ENCODE measurements around the gene TTC17.
A peak's percentile ranks its signal among the peaks of the same experiment; 100 is the strongest.
"Not testable (repeated sequence)": the region's sequence is repeated elsewhere in the genome, so short reads cannot be mapped to it uniquely, and the experiment has no call there.

TTC17 gene

DNA sequence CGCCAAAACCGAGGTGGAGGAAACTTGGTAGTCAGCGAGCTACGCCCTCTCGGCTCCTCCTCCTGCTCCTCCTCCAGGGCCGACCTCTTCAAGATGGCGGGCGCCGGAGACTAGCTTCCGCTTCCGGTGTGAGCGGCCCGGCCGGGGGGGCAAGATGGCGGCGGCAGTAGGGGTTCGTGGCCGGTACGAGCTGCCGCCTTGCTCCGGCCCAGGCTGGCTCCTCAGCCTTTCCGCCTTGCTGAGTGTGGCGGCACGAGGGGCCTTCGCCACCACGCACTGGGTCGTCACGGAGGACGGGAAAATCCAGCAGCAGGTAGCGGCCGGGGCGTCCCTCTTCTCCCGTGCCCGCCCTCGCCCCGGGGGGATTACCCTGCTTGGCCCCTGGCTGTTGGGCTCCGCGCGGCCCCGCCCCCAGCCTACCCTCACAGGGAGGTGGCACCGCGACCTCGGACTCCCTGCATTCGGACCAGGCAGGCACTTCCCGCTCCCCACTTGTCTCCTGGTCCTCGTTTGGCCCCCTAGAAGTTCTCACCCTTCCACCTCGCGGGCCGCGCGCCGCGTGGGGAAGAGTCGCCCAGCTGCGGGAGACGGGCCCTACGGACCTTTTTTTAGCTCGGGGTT, at the start of gene TTC17:
Gene TTC17 (plus strand): TSS at position 120 of the 621 bp plus-strand sequence. CDS start 35 bp downstream, at position 155.
- peak; percentile 87 for FAIRE-seq

GRCh38 chr11:43311791-43312607, 46.7 kb upstream of the TTC17 start, which contains the start of gene API5:
API5 (plus strand) TSS chr11:43311996; CDS start chr11:43312128, 132 bp downstream.
- peak; percentile 94 for FAIRE-seq

GRCh38 chr11:43315966-43316365, 42.8 kb upstream of the TTC17 start:
- FAIRE-seq, result no peak

GRCh38 chr11:43316451-43316850, 42.3 kb upstream of the TTC17 start:
- no peak for FAIRE-seq

DNA sequence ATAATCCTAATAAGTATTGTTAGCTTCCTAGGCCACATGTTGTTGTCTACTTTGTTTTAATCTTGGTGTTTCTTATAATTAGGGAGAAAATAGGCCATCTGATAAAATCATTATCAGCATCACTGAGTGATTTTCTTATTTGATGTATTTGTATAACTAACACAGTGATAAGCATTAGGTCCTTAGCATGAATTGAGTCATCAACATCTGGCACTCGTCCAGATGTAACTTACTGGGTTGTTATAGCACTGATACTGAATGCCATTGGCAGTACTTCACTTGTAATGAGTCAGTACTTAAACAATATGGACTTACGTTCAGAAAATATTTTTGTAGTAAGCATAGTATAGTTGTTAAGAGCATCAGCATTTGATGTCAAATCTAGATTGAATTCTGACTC, 30.7 kb upstream of the TTC17 start:
- no peak for FAIRE-seq

- FAIRE-seq, result no peak
Measured at GRCh38 chr11:43328482-43328881, 30.2 kb upstream of the TTC17 start.

GRCh38 chr11:43341159-43341558, 17.6 kb upstream of the TTC17 start:
- no peak for FAIRE-seq

DNA sequence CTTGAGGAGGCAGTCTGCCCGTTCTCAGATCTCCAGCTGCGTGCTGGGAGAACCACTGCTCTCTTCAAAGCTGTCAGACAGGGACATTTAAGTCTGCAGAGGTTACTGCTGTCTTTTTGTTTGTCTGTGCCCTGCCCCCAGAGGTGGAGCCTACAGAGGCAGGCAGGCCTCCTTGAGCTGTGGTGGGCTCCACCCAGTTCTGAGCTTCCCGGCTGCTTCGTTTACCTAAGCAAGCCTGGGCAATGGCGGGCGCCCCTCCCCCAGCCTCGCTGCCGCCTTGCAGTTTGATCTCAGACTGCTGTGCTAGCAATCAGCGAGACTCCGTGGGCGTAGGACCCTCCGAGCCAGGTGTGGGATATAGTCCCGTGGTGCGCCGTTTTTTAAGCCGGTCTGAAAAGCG, 7.3 kb upstream of the TTC17 start:
- not testable (repeated sequence) for FAIRE-seq

DNA sequence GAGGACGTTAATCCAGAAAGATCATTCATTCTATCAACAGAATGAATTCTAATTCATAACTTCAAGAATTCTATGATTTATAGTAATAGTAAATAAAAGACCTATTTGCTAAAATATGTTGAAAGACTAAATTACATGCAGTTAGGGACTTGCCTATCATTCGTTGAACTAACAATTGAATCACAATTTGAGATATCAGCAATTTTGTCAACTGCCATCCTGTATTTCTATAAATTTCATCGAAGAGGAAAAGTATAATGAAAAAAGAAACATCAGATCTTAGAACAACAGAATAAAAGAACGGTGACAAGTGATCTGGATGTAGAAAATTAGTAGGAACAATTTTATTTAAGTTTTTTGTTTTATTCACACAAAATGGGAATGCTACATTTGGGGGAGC, 4.4 kb upstream of the TTC17 start:
- FAIRE-seq, result peak; percentile 16

GRCh38 chr11:43356336-43356735, 2.4 kb upstream of the TTC17 start:
- FAIRE-seq, result no peak

DNA sequence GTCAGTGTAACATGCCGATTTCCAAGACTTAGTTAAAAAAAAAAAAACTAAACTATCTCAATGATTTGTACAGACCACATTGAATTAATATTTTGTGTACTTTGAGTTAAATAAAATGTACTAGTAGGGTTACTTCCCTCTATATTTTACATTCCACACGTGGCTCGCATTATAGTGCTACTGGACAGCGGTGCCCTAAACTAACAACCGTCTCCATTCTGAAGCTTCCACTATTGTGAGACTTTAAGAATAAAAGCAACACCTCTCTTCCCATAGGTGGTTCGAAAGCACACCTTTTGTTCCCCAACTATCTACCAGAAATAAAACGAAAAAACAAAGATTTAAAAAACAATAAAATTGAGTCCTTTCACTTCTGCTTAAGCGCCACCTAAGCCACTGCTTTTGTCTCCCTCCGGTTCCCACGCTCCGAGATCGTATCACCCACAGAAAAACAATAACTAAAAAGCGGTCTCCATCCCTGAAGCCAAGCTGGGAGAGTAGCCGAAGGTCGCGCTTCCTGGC, 380 bp upstream of the TTC17 start:
- no peak for FAIRE-seq

- no peak for FAIRE-seq
Measured at GRCh38 chr11:43359422-43359818, 700 bp downstream of the TTC17 start.

- FAIRE-seq, result no peak
Measured at GRCh38 chr11:43360361-43361032, 1.8 kb downstream of the TTC17 start.

DNA sequence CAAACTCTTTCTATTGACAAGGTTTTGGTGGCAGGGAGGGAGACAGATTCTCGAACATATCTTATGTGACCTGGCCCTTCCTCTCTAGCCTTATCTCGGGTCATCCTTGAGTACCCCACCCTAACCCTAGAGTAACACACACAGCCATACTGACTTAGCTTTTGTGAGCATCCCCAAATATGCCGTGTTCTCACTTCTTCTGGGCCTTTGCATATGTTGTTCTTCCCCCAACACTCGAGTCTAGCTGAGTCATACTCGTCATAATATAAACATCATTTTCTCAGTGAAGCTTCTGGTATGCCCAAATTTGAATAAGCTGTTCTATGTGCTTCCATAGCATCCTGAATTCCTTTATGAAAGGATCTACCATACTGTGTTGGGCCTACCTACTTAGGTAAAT, 8.0 kb downstream of the TTC17 start:
- no peak for FAIRE-seq

GRCh38 chr11:43367382-43368178, 8.9 kb downstream of the TTC17 start:
- FAIRE-seq, result no peak

- no peak for FAIRE-seq
Measured at GRCh38 chr11:43376065-43376464, 17.3 kb downstream of the TTC17 start.

DNA sequence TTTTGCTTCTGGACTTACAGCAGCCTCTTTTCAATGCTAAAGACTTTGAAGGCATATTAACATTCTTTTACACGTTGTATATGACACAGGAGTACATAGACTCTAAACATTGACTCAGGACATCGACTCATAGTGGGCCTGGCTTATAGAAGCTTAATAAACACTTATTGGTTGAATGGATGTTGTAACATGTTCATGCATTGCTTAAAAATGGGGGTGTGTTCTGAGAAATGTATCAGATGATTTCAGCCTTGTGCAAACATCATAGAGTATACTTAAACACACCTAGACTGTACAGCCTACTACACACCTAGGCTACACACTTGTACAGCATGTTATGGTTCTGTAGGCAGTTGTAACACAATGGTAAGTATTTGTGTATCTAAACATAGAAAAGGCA, 17.9 kb downstream of the TTC17 start:
- FAIRE-seq, result no peak

- peak; percentile 3 for FAIRE-seq
Measured at GRCh38 chr11:43377389-43377788, 18.7 kb downstream of the TTC17 start.

- FAIRE-seq, result no peak
Measured at GRCh38 chr11:43378897-43379296, 20.2 kb downstream of the TTC17 start.

DNA sequence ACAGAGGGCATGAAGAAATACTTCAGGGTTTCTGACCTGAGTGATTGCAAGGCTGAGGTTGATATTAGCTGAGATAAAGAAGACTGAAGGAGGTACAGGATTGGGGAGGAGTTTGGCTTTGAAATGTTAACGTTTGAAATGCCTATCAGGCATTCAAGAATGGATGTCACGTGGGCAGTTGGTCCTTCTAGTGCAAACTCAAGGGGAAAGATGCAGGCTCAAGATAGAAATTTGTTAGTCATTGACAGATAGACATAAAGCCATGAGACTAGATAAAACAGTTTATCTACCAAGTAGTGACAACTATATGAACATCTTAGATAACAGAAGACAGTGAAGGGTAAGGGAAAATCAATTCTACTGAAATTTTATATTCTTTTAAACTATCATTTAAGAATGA, 23.1 kb downstream of the TTC17 start:
- FAIRE-seq, result no peak

DNA sequence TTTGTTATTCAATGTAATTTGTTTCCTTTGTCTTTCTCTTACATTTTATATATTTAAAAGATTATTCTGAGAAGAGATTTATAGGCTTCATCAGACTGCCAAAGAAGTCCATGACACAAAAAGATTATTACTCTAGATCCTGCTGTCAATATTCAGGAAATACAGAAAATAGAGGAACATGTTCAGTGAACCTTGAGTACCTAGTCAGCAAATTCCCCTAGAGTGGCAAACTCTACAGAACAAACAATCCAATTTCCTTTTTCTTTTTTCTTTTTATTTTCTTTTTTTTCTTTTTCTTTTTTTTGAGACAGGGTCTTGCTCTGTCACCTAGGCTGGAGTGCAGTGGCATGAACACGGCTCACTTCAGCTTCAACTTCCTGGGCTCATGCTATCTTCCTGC, 23.9 kb downstream of the TTC17 start:
- FAIRE-seq, result no peak

- no peak for FAIRE-seq
Measured at GRCh38 chr11:43384393-43384792, 25.7 kb downstream of the TTC17 start.

DNA sequence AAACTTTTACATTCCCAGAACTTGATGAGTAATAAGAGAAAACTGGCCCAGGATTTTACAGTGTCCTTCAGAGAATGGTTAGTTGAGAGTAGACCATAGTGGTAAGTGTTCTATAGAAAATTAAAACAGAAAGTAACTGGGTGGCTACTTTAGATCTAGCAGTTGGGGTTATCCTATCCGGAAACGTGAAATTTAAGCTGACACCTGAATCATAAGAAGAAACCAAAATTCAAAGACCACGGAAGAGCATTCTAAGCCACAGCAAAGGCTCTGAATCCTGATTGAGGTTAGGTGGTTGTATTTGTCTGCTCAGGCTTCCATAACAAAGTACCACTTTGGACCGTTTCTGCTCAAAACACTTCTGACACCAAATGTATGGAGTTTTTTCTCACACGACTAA, 34.0 kb downstream of the TTC17 start:
- FAIRE-seq, result no peak

All from A204.1 (cell line).